B cell (primary cell): ENCODE measurements around the gene NOP9. TPM values are rescaled to one million over a fixed set of nuclear protein-coding genes. Genes with fewer than 3 reads are reported as not detected.

ENCODE experiments used
- ATAC-seq: fragments of 200-7000 bp; cut with Tn5 transposase; one replicate; pipeline ENCODE4 v1.10.0; 2021; ENCODE audit warnings: low read depth, mild to moderate bottlenecking, moderate number of reproducible peaks, moderate library complexity
- CTCF ChIA-PET: fragments of 350-600 bp; sonication (Branson Sonifier 250); formaldehyde crosslinking; loops from one replicate; lab custom pipeline; 2021; ENCODE audit warnings: antibody characterized with exemption, inconsistent platforms; lab: Charles Lee
- POLR2A ChIA-PET: fragments of 350-600 bp; sonication (Branson Sonifier 250); formaldehyde crosslinking; loops from one replicate; lab custom pipeline; 2021; ENCODE audit warnings: antibody characterized with exemption; lab: Charles Lee
- DNase-seq: peaks from one replicate; pipeline ENCODE4 v3.0.0; 2013
- H2AFZ ChIP-seq: 2 replicates; pipeline ENCODE4 v1.6.1; 2012; ENCODE audit warnings: mild to moderate bottlenecking, low read depth, low read length; ENCODE audit not compliant: insufficient read depth, poor library complexity, severe bottlenecking
- H3K27ac ChIP-seq, 2 donors: 1 replicate in 1 of 2; 2 replicates in 1 of 2; pipeline ENCODE4 v1.5.1; 2012 to 2013; ENCODE audit warnings: low read length in 2 of 2, mild to moderate bottlenecking in 2 of 2, moderate library complexity in 1 of 2
- H3K27me3 ChIP-seq, 4 experiments: fragments of 200-600 bp in 1 of 4; sonication (generic) in 1 of 4; replicated peaks in 1 of 4; 1 replicate in 2 of 4; 2 replicates in 2 of 4; pipeline versions ENCODE4 v1.6.1 to v1.7.0; 2013 to 2016; ENCODE audit warnings: low read length in 3 of 4, mild to moderate bottlenecking in 2 of 4, mixed read lengths in 1 of 4, moderate library complexity in 1 of 4; ENCODE audit not compliant: insufficient read depth in 4 of 4, control insufficient read depth in 3 of 4; ENCODE audit errors: control extremely low read depth in 1 of 4
- H3K36me3 ChIP-seq, 2 experiments: replicated peaks in 1 of 2; 1 replicate in 1 of 2; 2 replicates in 1 of 2; pipeline versions ENCODE4 v1.6.1 to v1.7.1; 2013; ENCODE audit warnings: low read length in 1 of 2; ENCODE audit not compliant: insufficient read depth in 2 of 2, control insufficient read depth in 1 of 2; ENCODE audit errors: control extremely low read depth in 1 of 2, extremely low read depth in 1 of 2
- H3K4me1 ChIP-seq, 2 donors: fragments of 200-600 bp in 1 of 2; sonication (generic) in 1 of 2; 1 replicate in 1 of 2; 2 replicates in 1 of 2; pipeline versions ENCODE4 v1.5.1 to v1.6.1; 2013 to 2017; ENCODE audit warnings: low read length in 2 of 2; ENCODE audit not compliant: control insufficient read depth in 2 of 2, insufficient read depth in 2 of 2
- H3K4me2 ChIP-seq: replicated peaks from 2 replicates; pipeline ENCODE3; 2012; ENCODE audit warnings: mild to moderate bottlenecking, low read depth, low read length; ENCODE audit not compliant: poor library complexity, severe bottlenecking
- H3K4me3 ChIP-seq, 5 experiments: fragments of 200-600 bp in 1 of 5; sonication (generic) in 1 of 5; 1 replicate in 3 of 5; 2 replicates in 2 of 5; pipeline versions ENCODE4 v1.5.1 to v1.7.0; 2011 to 2016; ENCODE audit warnings: low read length in 4 of 5, mild to moderate bottlenecking in 4 of 5, low read depth in 2 of 5, control low read depth in 1 of 5, moderate library complexity in 1 of 5; ENCODE audit not compliant: insufficient read depth in 1 of 5; ENCODE audit errors: control extremely low read depth in 1 of 5, extremely low read depth in 1 of 5
- H3K79me2 ChIP-seq: fragments of 200-600 bp; sonication (generic); one replicate; pipeline ENCODE4 v1.6.0; 2016; ENCODE audit warnings: low read length; ENCODE audit not compliant: control insufficient read depth, insufficient read depth
- H3K9ac ChIP-seq: fragments of 200-600 bp; sonication (generic); 2 replicates; pipeline ENCODE4 v1.6.1; 2017; ENCODE audit warnings: mild to moderate bottlenecking, low read length, moderate library complexity
- H3K9me3 ChIP-seq, 3 donors: one replicate each; pipeline versions ENCODE4 v1.6.1 to v1.7.1; 2013; ENCODE audit warnings: low read length in 2 of 3; ENCODE audit not compliant: control insufficient read depth in 2 of 3, insufficient read depth in 1 of 3; ENCODE audit errors: control extremely low read depth in 1 of 3
- H4K20me1 ChIP-seq: 2 replicates; pipeline ENCODE4 v1.6.0; 2012; ENCODE audit warnings: mild to moderate bottlenecking, low read length; ENCODE audit not compliant: insufficient read depth, control insufficient read depth, poor library complexity, severe bottlenecking
- H3K27ac Mint-ChIP-seq: one replicate; pipeline ENCODE4 v1.8.0; 2021; ENCODE audit warnings: mixed read lengths
- H3K27me3 Mint-ChIP-seq: one replicate; pipeline ENCODE4 v1.8.0; 2021; ENCODE audit warnings: mixed read lengths
- H3K4me1 Mint-ChIP-seq: one replicate; pipeline ENCODE4 v1.8.0; 2021; ENCODE audit warnings: mixed read lengths
- H3K4me3 Mint-ChIP-seq: one replicate; pipeline ENCODE4 v1.8.0; 2021; ENCODE audit warnings: mixed read lengths
- H3K9me3 Mint-ChIP-seq: one replicate; pipeline ENCODE4 v1.8.0; 2022; ENCODE audit warnings: mixed read lengths; ENCODE audit not compliant: insufficient read depth
- CTCF ChIP-seq: fragments of 200-600 bp; IDR thresholded peaks from one replicate; pipeline ENCODE4 v1.8.0; 2022; ENCODE audit warnings: antibody characterized with exemption, mild to moderate bottlenecking
- EZH2 ChIP-seq: IDR thresholded peaks from 2 replicates; pipeline ENCODE4 v1.6.1; 2012; ENCODE audit warnings: borderline replicate concordance, low read depth, mild to moderate bottlenecking, moderate library complexity, low read length; ENCODE audit not compliant: insufficient read depth, poor library complexity, severe bottlenecking
- WGBS: methylation state at CpG from one replicate; pipeline ENCODE4 v1.1.5; 2013; ENCODE audit warnings: missing lambda C conversion rate; ENCODE audit not compliant: insufficient coverage; 5-methylcytosine and 5-hydroxymethylcytosine counted together
- intact Hi-C: fragments of 100-400 bp; cut with micrococcal nuclease; formaldehyde crosslinking; loops from one replicate; pipeline ENCODE4 v1.10.0; 2022
- polyA plus RNA-seq: library from polyadenylated mRNA; depleted of rRNA; stranded (reverse); fragments of >200 nt; gene quantifications from 2 replicates; pipeline ENCODE4 v1.2.3, GENCODE V29; 2012
- total RNA-seq, 2 donors: library from RNA; stranded (reverse); fragments of 120-200 nt in 1 of 2; gene quantifications; 1 replicate in 1 of 2; 2 replicates in 1 of 2; pipeline versions ENCODE4 v1.2.3 to v1.2.4, GENCODE V29; 2013 to 2022

NOP9 gene
- total and polyA plus RNA-seq, 2 donors (not counting 1 experiment from before 2014, with no cell fraction given) = 9.7 to 22.6 TPM

DNA sequence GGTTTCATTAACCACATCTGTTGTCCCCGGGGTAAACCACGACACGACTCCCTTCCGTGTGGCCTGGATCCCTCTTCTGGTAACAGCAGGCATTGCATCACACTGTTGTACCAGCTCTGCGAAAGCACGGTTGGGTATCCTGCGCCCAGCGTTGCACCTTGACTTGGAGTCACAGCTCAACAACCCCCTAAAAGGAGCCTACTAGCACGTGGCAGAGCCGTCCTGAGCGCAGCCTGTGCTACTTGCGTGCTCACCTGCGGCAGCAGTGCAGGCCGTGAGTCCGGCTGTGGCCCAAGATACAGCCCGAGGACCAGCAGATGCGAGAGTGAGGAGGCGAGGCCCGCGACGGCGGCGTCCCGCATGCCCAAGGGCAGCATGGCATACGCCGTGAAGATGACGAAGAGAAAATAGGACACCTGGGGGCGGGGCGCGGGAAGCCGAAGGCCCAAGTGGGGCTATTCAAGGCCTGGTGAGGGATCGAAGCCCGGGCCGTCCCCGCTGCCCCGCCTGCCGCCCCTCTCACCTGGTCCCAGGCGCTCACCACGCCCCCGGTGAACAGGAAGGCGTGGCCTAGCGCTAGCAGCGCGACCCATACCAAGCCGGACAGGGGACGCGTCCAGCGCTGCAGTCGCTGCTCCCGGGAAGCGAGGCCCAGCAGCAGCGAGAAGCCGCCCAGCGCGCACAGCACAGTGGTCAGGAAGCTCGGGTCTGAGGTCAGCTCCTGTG is 32.8 kb downstream of the NOP9 start:
- DNase-seq (peak; percentile 91), ATAC-seq (peak; percentile 95)
- ChIA-PET POLR2A (interaction anchor here (0.7 to 3.5 kb wide), 9 partner anchors 21 to 109 kb away, joined by 3 to 42 read pairs (median 3); partner anchors contain the start of genes CBLN3, KHNYN and TINF2), CTCF (interaction anchor here (0.6 to 16.1 kb wide), 38 partner anchors 8 to 275 kb away, joined by 3 to 650 read pairs (median 5); partner anchors contain the start of genes CBLN3, CIDEB, DHRS1 and EMC9)
- H3K27ac Mint-ChIP-seq = peak overlapping the region; percentile 76
- WGBS = 17% methylated on average over 56 of the region's 56 CpGs
- no peak for TF ChIP-seq EZH2
- peak; percentile 80 for TF ChIP-seq CTCF
- H3K9me3 Mint-ChIP-seq = no peaks in the 10 kb centered on the region
- H2AFZ ChIP-seq = peak overlapping the region; percentile 69
- peak overlapping the region in 4 of 5 experiments; percentile 37 to 67 (median 44) for H3K4me3 ChIP-seq
- H3K4me2 ChIP-seq = peak overlapping the region; percentile 88
- H4K20me1 ChIP-seq = peaks cover 16% of the 10 kb centered on the region
- intact Hi-C loops = loop anchor here (1.0 to 10.0 kb wide), 7 partner anchors 8 to 342 kb away; partner anchors contain the start of genes LTB4R and RABGGTA
- H3K27ac ChIP-seq = no peak overlapping the region
- peak overlapping the region; percentile 51 for H3K9ac ChIP-seq
- peaks cover 39 to 43% of the 10 kb centered on the region in 2 donors for H3K4me1 ChIP-seq
- peaks cover 39% of the 10 kb centered on the region for H3K4me1 Mint-ChIP-seq
- peak overlapping the region; percentile 93 for H3K4me3 Mint-ChIP-seq
- H3K27me3 ChIP-seq = peaks cover 0 to 33% (median 19%) of the 10 kb centered on the region in 4 experiments
- peaks cover 0 to 15% of the 10 kb centered on the region in 2 experiments for H3K36me3 ChIP-seq
- peaks cover 0 to 9% (median 0%) of the 10 kb centered on the region in 3 donors for H3K9me3 ChIP-seq
- H3K27me3 Mint-ChIP-seq = peaks cover 17% of the 10 kb centered on the region
- H3K79me2 ChIP-seq = peaks cover 4% of the 10 kb centered on the region
